PC-9 (cell line): ENCODE results near the gene UBR4.

Source experiments
- CTCF ChIP-seq: fragments of 200-600 bp; sonication (generic); conservative IDR thresholded peaks from 2 replicates; pipeline ENCODE4 v1.6.1; 2017; ENCODE audit warnings: mixed run types, antibody characterized with exemption, mild to moderate bottlenecking, moderate library complexity
- EZH2 ChIP-seq: fragments of 200-600 bp; sonication (generic); IDR thresholded peaks from 2 replicates; pipeline ENCODE4 v1.8.0; 2017; ENCODE audit warnings: antibody characterized with exemption, low read depth

- TF ChIP-seq CTCF (no peak), EZH2 (no peak)
These were observed 19.2 kb upstream of the UBR4 start for GRCh38 chr1:19229229-19229628.
